ENCODE measurements around the gene SLC25A22.

The SLC25A22 gene

DNA sequence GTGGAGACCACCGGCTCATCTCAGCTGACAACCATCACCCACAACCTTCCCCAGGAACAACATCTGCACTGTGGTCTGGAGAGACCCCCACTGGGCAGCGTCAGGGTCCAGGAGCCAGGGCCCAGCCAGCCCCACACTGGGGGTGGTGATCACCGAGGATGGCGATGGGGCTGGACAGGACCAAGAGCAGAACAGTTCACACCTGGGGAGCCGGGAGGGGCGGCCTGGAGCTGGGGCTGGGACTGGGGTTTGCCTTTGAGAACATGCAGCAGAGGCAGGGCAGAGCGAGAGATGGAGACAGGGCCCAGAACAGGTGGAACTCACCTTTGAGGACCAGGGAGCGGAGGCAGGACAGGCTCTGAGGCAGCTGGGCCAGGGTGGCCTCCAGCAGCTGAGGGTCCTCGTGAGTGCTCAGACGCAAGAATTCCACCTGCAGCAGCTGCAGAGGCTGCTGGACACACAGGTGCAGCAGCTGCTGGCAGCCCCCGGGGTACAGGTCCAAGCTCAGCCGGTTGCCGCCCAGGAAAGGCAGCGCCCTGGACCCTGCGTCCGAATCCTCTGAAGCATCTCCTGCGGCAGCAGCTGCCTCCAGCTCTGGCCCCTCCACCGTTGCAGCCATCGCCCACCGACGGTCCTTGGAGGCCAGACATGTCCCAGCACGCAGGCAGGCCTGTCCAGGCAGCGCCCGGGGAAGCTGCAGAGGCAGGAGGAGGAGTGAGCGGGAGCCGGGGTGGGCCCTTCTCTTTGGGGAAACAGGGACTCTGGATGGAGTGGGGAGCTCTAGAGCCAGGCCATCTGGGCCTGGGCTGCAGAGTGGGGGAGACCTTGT is 5.9 kb upstream of the SLC25A22 start:
- no peak for DNase-seq (ENCODE audit: low read depth in 2 of 2)

GRCh38 chr11:803467-803742 is 5.3 kb upstream of the SLC25A22 start:
- no peak for DNase-seq (ENCODE audit: low read depth in 2 of 2)

DNA sequence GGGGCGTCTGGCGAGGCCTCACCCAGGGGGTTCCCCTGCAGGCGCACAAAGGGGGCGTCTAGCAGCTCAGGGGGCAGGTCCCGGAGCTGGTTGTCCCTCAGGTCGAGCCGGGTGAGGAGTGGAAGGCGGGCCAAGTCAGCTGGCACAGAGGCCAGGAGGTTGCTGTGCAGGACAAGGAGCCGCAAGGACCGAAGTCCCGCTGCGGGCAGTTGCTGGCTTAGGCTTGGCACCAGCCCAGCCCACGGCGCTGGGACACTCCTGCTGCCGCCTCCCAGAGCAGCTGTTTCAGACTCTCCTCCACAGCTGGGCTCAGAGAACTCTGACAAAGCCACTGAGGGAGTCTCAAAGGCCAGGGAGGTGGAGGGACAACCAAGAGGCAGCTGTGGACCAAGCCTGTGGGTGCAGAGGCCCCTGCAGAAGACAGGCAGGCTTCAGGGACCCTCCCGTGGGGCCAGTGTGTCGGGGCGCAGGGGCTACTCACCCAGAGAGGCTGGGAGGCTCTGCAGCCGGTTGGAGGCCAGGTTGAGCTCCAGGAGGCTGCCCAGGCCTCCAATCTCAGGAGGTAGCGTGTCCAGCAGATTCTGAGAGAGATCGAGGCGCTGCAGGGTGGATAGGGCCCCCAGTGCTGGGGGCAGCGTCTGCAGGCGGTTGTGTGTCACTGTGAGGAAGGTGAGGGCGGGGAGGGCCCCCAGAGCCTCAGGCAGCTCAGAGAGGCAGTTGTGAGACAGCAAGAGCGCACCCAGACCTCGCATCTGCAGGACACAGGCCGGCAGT is 4.8 kb upstream of the SLC25A22 start:
- DNase-seq (ENCODE audit: low read depth in 2 of 2): no peak

GRCh38 chr11:802018-802617 is 4.0 kb upstream of the SLC25A22 start:
- no peak for DNase-seq (ENCODE audit: low read depth in 2 of 2)

DNA sequence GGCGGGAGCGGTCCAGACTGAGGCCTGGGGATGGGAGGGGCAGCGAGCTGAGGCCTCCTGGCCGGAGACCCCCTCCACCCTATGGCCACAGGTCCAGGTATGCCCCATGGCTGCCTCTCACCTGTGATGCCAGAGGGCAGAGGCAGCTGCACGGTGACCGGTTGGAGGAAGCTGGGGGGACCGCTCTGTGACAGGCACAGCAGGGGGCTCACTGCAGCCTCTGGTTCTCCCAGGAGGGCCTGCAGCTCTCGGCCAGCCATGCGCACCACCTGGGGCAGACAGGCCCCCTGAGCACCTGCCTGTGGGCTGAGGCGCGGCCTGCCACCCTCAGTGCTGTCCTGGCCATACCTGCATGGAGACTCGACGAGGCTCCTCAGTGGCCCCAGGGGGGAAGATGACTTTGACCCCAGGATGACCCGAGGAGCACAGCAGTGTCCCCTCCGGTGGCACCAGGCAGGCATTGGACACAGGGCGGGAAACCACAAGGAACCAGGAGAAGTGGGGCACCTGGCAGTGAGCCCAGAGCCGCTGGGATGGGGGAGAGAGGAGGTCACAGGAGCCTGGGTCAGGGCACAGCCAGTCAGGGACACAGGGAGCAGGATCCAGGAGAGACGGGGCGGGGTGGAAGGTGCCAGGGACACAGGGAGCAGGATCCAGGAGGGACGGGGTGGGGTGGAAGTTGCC is 3.2 kb upstream of the SLC25A22 start:
- no peak for DNase-seq (ENCODE audit: low read depth in 2 of 2)

GRCh38 chr11:800473-800872 is 2.4 kb upstream of the SLC25A22 start:
- DNase-seq (ENCODE audit: low read depth in 2 of 2): no peak

DNA sequence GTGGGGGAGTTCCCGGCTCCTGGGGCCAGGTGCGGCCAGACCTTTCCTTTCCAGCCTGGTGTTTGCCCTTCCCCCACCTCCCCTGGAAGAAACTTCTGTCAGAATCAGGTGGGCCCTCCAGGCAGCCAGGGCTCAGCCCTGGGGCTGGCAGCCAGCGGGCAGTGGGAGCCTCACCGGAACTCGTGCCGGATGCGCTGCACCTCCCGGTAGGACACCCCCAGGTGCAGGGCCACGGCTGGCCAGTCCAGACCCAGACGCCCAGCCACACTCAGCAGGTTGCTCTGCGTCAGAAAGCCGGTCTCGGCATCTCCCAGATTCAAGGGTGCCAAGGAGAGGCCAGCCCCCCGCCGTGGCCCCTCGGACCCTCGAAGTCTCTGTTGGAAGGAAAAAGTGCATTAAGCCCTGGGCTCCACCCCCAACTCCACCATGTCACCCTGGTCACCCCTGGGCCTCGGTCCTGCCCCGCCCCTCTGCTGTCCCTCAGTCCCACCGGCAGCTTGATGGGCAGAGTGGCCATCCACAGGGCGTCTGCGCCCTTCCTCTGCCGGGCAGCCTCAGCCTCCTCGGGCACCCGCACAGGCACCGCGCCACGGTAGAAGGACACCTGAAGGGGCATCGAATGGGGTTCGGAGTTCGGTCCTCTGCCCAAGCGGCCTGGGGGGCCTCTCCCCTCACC is 1.7 kb upstream of the SLC25A22 start:
- no peak for DNase-seq (ENCODE audit: low read depth in 2 of 2)

DNA sequence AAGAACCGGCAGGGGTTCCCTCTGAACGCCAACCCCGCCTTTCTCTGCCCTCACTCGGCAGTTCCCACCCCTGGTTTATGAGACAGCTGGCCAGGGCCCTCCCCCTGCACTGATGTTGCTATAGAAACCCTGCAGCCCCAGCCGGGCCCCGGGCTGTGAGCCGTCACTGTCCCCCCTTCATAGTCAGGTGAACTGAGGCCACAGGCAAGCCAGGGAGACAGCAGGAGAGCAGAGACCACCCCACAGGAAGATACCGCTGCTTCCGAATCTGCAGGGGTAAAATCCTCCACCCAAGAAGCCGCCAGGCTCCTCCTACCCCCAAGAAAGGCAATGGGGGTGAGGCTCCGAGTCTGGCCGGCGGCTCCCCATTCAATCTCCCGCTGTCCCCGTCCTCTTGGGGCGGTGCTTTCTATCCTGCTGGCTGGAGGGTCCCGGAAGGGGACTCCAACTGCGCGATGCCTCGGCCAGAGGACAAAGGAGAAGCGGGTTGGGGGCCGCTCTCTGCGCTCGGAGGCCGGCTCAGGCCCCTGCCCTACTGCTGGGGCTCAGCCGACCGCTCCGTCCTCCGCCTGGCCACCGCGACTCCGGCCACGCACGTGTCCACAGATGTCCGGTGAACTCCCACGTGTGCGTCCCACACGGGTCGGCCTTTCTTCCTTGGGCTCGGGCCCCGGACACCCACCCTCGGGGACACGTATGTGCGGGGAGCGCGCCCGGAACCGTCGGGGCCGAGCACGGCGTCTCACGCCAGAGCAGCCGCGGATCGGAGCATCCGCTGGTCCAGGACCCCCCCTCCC is 587 bp downstream of the SLC25A22 start:
- DNase-seq (ENCODE audit: low read depth in 2 of 2): peak; percentile 66 to 76

- DNase-seq (ENCODE audit: low read depth in 2 of 2): no peak
Measured at GRCh38 chr11:796565-797295, 1.4 kb downstream of the SLC25A22 start.

DNA sequence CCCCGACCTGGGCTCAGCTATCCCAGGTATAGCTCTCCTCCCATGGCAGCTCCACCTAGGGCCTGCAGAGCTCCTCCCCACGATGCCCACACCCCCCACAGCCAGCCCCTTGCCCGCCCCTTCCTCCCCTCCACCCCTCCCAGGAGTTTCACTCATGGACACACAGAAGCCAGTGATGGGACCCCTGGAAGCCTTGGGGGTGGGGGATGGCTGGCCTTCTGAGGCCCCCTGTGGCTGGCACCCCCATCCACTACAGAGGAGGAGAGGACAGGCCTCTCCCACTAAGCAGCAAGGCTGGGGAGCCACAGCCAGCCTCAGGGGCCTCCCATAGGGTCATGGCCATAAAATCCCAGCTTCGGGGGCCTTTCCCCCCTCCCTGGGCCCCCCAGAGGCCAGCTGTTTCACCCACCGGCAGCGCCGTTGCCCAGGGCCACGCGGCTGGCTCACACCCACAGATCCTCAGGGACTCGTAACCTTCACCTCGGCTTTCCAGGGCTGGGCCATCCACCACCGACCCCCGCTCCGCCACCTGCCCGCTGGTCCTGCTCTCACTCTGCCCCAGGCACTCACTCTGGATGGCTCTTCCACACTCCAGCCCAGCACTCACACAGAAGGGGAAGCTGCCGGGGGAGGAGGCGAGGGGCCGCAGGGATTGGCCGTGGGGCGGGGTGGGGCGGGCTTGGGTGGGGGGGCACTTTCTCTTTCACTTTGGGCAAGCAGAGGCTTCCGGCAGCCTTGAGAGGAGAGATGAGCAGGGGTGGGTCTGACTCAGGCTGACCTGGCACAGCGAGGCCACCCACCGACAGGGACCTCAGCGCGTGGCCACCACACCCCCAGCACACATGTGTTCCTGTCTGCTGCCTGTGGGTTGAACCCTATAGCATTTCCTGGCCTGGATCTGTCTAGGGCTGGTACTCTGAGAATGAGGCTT is 2.2 kb downstream of the SLC25A22 start:
- DNase-seq (ENCODE audit: low read depth in 2 of 2): peak; percentile 75 to 81

DNA sequence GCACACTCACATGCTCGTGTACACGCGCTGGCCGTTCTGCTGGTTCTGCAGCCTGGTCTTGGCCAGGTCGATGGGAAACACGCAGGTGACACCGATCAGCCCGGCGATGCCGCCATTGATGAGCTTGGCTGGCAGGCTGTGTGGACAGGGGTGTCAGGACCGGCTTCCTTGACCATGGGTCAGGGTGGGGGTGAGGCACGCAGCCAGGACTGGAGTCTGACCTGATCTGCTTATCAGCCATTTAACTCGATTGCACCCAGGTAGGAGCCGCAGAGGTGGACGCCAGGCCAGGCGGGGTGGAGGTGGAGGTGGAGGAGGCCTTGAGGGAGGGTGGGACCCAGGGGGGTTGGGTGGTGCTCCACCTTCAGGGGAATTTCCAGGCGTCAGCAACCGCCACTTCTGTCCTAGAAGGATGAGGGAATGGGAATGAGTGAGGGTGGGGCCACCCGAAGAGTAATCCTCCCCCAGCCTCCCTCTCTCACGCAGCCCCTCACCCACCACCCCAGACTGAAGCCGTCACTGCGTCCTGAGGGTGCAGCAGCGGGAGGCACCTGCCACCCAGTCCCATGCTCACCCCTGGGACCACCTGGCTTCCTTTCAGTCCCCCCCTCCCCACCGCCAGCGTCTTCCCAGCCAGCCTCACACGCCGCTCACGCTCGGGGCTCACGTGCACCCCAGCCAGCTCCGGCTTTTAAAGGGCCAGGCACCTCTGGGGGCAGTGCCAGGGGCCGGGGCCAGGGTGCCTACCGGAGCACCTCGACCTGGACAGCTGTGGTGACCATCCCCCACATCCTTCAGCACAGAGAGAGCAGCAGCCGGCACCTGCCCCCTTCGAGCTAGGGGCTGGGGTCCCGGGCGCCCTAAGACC is 3.1 kb downstream of the SLC25A22 start:
- DNase-seq (ENCODE audit: low read depth in 2 of 2): no peak

- DNase-seq (ENCODE audit: low read depth in 2 of 2): no peak
Measured at GRCh38 chr11:794013-794765, 3.9 kb downstream of the SLC25A22 start.

DNA sequence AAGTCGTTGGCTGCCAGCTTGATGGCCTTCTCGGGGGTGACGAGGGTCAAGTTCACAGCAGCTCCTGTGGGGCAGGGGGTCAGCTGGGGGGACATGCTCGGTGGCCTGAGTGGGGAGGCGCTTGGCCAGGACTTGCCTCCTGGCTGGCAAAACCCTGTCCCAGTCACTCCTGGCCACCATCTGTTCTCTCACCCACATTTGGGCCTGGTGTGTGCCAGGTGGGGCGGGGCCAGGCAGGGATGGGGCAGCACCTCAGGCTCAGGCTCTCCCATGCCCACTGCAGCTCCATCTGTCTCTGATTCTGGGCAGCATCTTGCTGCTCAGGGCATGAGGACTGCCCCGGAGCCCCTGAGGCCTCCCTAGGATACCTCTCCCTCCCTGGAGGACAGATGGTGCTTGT is 4.5 kb downstream of the SLC25A22 start:
- DNase-seq (ENCODE audit: low read depth in 2 of 2): no peak

DNA sequence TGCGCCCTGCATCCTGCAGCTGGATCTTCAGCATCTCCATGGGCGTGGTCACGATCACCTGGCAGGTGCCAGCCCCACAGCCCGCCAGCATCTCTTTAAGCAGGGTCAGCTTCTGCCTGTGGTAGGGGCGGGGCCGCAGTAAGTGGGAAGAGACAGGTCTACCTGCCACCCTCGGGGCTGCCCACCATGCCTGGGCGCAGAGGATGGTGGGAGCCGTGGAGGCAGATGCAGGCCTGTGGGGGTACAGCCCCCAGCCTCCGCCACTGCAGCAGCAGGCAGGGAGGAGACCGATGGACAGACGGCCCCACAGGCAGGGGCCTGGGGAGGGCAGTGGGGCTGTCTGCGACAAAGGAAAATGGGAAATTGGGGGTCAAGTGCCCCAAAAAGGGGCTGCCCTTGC is 5.2 kb downstream of the SLC25A22 start:
- DNase-seq (ENCODE audit: low read depth in 2 of 2): no peak

DNA sequence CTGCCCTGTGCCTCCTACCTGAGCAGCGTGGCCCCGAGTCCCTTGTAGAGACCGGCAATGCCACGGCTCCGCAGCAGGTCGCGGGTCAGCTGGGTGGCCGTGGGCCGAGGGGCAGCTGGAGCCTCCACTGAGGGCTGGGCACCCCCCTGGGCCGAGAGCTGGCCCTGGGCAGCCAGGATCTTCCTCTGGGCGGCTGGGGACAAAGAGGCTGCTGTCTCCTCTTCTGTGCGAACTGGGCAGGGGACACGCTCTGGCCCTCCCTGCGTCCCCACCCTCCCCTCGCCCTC is 5.6 kb downstream of the SLC25A22 start:
- DNase-seq (ENCODE audit: low read depth in 2 of 2): no peak

- DNase-seq (ENCODE audit: low read depth in 2 of 2): no peak
Measured at GRCh38 chr11:791658-792534, 6.2 kb downstream of the SLC25A22 start.
